Fibroblast of the conjunctiva (primary cell): ENCODE results near the gene NBR1.
"Not testable (repeated sequence)": the region's sequence is repeated elsewhere in the genome, so short reads cannot be mapped to it uniquely, and the experiment has no call there.

Source experiments
- DNase-seq: peaks from one replicate; pipeline ENCODE4 v3.0.0-alpha.2; 2010; ENCODE audit warnings: low read depth

NBR1 gene

GRCh38 chr17:43212641-43213490 lies 41.9 kb downstream of the NBR1 start:
- DNase-seq: no peak

- DNase-seq: no peak
These were observed 42.5 kb downstream of the NBR1 start for GRCh38 chr17:43213545-43213944.

GRCh38 chr17:43215341-43215740 lies 44.3 kb downstream of the NBR1 start:
- no peak for DNase-seq

GRCh38 chr17:43216369-43216761 lies 45.4 kb downstream of the NBR1 start:
- no peak for DNase-seq

GRCh38 chr17:43216762-43217613 lies 46.0 kb downstream of the NBR1 start:
- no peak for DNase-seq

- no peak for DNase-seq
These were observed 46.6 kb downstream of the NBR1 start for GRCh38 chr17:43217614-43218087.

- DNase-seq: no peak
These were observed 48.0 kb downstream of the NBR1 start for GRCh38 chr17:43219001-43219400.

GRCh38 chr17:43219746-43220380 lies 48.8 kb downstream of the NBR1 start:
- no peak for DNase-seq

- no peak for DNase-seq
These were observed 49.6 kb downstream of the NBR1 start for GRCh38 chr17:43220511-43221125.

GRCh38 chr17:43224146-43224705 lies 53.2 kb downstream of the NBR1 start:
- no peak for DNase-seq

GRCh38 chr17:43226393-43226792 lies 55.4 kb downstream of the NBR1 start:
- no peak for DNase-seq

- not testable (repeated sequence) for DNase-seq
These were observed 57.2 kb downstream of the NBR1 start, which contains the start of gene CCDC200 for GRCh38 chr17:43228020-43228782. Gene CCDC200, minus strand, starts transcription at chr17:43228623. Its CDS starts 69 bp downstream, at chr17:43228554.

GRCh38 chr17:43231205-43232020 lies 60.4 kb downstream of the NBR1 start:
- not testable (repeated sequence) for DNase-seq

GRCh38 chr17:43232021-43232699 lies 61.1 kb downstream of the NBR1 start:
- DNase-seq: not testable (repeated sequence)

GRCh38 chr17:43233263-43233662 lies 62.2 kb downstream of the NBR1 start:
- not testable (repeated sequence) for DNase-seq

- not testable (repeated sequence) for DNase-seq
These were observed 62.9 kb downstream of the NBR1 start, which contains the start of gene RNU2-1 for GRCh38 chr17:43233877-43234276. Gene RNU2-1, minus strand, starts transcription at chr17:43233977.

GRCh38 chr17:43239597-43239996 lies 68.6 kb downstream of the NBR1 start:
- DNase-seq: not testable (repeated sequence)

GRCh38 chr17:43240596-43241352 lies 69.8 kb downstream of the NBR1 start:
- DNase-seq: not testable (repeated sequence)
